ENCODE measurements around the gene CDH13. TPM values are rescaled to one million over a fixed set of nuclear protein-coding genes. Genes with fewer than 3 reads are reported as not detected.

Gene CDH13
- total RNA-seq, 1 donor from 2014 or later = 45.1 TPM

GRCh38 chr16:83433201-83433600, 806.4 kb downstream of the CDH13 start:
- Mint-ChIP-seq H3K4me3 (ENCODE audit: unreplicated experiment) (no peak overlapping the region), H3K36me3 (ENCODE audit: low read depth) (no peaks in the 10 kb centered on the region), H3K9me3 (ENCODE audit: low read depth) (peaks cover 4% of the 10 kb centered on the region), H3K27me3 (ENCODE audit: low read depth) (peaks cover 3% of the 10 kb centered on the region), H3K4me1 (ENCODE audit: low read depth) (no peaks in the 10 kb centered on the region), H3K27ac (ENCODE audit: unreplicated experiment) (no peak overlapping the region)
- no peak for TF ChIP-seq CTCF (IDR thresholded peaks at IDR 0.05)
- no peak for DNase-seq (ENCODE audit: low spot score)

- Mint-ChIP-seq H3K4me1 (ENCODE audit: low read depth) (no peaks in the 10 kb centered on the region), H3K27me3 (ENCODE audit: low read depth) (peaks cover 3% of the 10 kb centered on the region), H3K4me3 (ENCODE audit: unreplicated experiment) (no peak overlapping the region), H3K36me3 (ENCODE audit: low read depth) (no peaks in the 10 kb centered on the region), H3K27ac (ENCODE audit: unreplicated experiment) (no peak overlapping the region), H3K9me3 (ENCODE audit: low read depth) (no peaks in the 10 kb centered on the region)
- DNase-seq (ENCODE audit: low spot score) = no peak
- TF ChIP-seq CTCF (IDR thresholded peaks at IDR 0.05) = no peak
Observed at GRCh38 chr16:83437036-83437435, 810.3 kb downstream of the CDH13 start.

- Mint-ChIP-seq H3K9me3 (ENCODE audit: low read depth) (no peaks in the 10 kb centered on the region), H3K27ac (ENCODE audit: unreplicated experiment) (no peak overlapping the region), H3K4me3 (ENCODE audit: unreplicated experiment) (no peak overlapping the region), H3K4me1 (ENCODE audit: low read depth) (no peaks in the 10 kb centered on the region), H3K27me3 (ENCODE audit: low read depth) (peaks cover 3% of the 10 kb centered on the region), H3K36me3 (ENCODE audit: low read depth) (no peaks in the 10 kb centered on the region)
- TF ChIP-seq CTCF (IDR thresholded peaks at IDR 0.05) = no peak
- DNase-seq (ENCODE audit: low spot score) = no peak
Observed at GRCh38 chr16:83438326-83438725, 811.6 kb downstream of the CDH13 start.

GRCh38 chr16:83439412-83439811, 812.6 kb downstream of the CDH13 start:
- Mint-ChIP-seq H3K4me3 (ENCODE audit: unreplicated experiment) (no peak overlapping the region), H3K4me1 (ENCODE audit: low read depth) (no peaks in the 10 kb centered on the region), H3K9me3 (ENCODE audit: low read depth) (no peaks in the 10 kb centered on the region), H3K27ac (ENCODE audit: unreplicated experiment) (no peak overlapping the region), H3K36me3 (ENCODE audit: low read depth) (no peaks in the 10 kb centered on the region), H3K27me3 (ENCODE audit: low read depth) (peaks cover 3% of the 10 kb centered on the region)
- no peak for TF ChIP-seq CTCF (IDR thresholded peaks at IDR 0.05)
- DNase-seq (ENCODE audit: low spot score) = no peak

- no peak for DNase-seq (ENCODE audit: low spot score)
- no peaks in the 10 kb centered on the region for H3K4me1 Mint-ChIP-seq (ENCODE audit: low read depth)
- TF ChIP-seq CTCF (IDR thresholded peaks at IDR 0.05) = peak; percentile 30
- H3K27me3 Mint-ChIP-seq (ENCODE audit: low read depth) = no peaks in the 10 kb centered on the region
- no peaks in the 10 kb centered on the region for H3K36me3 Mint-ChIP-seq (ENCODE audit: low read depth)
- H3K4me3 Mint-ChIP-seq (ENCODE audit: unreplicated experiment) = no peak overlapping the region
- no peaks in the 10 kb centered on the region for H3K9me3 Mint-ChIP-seq (ENCODE audit: low read depth)
- H3K27ac Mint-ChIP-seq (ENCODE audit: unreplicated experiment) = no peak overlapping the region
Observed at GRCh38 chr16:83441517-83441916, 814.7 kb downstream of the CDH13 start.
